GM18526 (cell line): ENCODE results near the gene CACYBP.

Experiments used
- POLR2A ChIP-seq: IDR thresholded peaks from 3 replicates; pipeline ENCODE4 v1.6.1; 2011; ENCODE audit not compliant: insufficient read length; ENCODE audit errors: extremely low read depth

CACYBP gene

GRCh38 chr1:174995121-174995520 is 4.6 kb upstream of the CACYBP start:
- no peak for TF ChIP-seq POLR2A

GRCh38 chr1:174995916-174996315 is 3.8 kb upstream of the CACYBP start:
- no peak for TF ChIP-seq POLR2A

DNA sequence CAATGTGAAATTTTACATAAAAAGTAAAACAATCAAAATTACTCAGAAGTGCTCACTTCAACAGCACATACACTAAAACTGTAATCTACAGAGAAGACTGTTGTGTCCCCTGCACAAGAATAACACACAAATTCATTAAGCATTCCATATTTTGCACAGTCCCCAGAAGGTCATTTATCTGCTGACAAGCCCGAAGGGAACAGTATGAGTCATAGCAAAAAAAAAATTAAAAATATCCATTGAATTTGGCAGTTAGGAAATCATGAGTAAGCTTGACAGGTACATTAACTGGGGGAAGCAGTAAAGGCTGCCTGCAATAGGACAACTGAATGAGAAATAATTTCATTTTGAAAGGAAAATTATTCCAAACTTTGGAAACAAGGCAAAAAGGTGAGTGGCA is 3.3 kb upstream of the CACYBP start:
- TF ChIP-seq POLR2A, result no peak

DNA sequence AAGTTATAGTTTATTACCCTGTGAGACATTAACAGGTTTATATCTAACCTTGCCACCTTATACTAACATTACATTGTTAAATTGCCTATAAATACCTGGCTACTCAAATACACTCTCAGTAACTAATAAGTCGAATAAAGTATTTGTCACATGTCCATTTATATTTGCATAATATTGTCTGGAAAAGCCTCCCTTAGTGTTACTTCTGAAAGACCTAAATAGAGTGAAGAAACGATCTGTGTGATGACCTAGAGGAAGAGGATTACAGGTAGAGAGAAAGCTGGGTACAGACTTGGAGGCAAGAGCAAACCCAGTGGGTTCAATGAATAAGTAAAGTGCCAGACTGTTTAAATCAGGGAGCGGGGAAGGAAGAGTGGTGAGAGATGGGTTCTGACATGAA is 2.7 kb upstream of the CACYBP start:
- TF ChIP-seq POLR2A, result no peak

- no peak for TF ChIP-seq POLR2A
These were observed 1.1 kb upstream of the CACYBP start for GRCh38 chr1:174998569-174999215.

- TF ChIP-seq POLR2A, result peak; percentile 88
These were observed 371 bp upstream of the CACYBP start for GRCh38 chr1:174999216-174999935.

DNA sequence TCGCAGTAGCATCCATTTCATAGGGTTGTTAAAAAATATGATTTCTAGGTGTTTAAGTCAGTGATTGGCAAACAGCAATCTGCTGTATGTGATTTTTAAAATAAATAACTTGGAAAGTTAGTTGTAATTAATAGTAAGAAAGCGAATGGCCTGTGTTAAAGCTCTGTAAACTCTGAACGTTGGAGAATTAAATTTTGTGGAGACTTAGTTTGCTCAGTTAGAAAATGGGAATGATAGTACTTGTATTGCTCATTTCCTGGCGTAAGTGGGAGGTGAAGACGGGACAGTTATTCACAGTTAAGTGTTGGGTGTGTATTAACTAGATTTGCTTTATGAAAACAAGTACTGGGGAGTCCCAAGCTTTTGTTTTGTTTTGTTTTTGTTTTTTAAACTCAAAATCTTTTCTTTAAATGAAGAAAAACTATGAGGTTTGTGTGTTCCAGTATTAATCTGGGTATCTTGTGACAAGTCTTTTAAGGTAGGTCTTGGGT is 995 bp downstream of the CACYBP start:
- no peak for TF ChIP-seq POLR2A

DNA sequence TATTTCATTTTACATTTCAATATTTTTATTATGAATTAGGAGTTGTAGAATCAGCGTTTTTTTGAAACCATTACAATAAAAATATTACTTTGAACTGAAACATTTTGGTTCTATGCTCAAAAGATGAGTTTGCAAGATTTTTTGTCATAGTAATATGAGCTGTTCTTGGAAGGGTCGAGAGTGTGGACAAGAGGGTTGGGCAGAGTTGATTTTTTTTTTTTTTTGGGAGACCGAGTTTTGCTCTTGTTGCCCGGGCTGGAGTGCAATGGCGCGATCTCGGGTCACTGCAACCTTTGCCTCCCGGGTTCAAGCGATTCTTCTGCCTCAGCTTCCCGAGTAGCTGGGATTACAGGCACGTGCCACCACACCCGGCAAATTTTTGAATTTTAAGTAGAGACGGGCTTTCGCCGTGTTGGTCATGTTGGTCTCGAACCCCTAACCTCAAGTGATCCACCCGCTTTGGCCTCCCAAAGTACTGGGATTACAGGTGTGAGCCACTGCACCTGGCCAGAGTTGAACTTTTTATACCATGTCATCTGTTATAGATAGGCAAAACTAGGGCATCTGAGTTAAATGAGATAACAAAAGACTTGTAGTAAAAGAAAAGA is 3.3 kb downstream of the CACYBP start:
- no peak for TF ChIP-seq POLR2A

- TF ChIP-seq POLR2A, result no peak
These were observed 3.8 kb downstream of the CACYBP start for GRCh38 chr1:175003521-175003920.

- TF ChIP-seq POLR2A, result no peak
These were observed 5.5 kb downstream of the CACYBP start for GRCh38 chr1:175005085-175005783.

DNA sequence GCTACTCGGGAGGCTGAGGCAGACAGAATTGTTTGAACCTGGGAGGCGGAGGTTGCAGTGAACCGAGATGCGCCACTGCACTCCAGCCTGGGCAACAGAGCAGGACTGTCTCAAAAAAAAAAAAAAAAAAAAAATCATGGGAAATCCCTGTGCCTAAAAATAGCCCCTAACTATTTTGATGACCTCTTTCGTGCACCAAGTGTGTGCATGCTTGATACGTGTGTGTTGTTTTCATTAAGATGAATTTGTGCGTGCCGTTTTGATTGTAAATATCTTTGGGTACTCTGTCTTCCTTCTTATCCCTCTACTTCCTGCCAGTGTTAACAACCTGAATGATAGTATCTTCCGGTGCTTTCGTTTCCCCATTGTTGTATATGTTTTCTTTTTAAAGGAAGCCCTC is 9.8 kb downstream of the CACYBP start:
- TF ChIP-seq POLR2A, result no peak

DNA sequence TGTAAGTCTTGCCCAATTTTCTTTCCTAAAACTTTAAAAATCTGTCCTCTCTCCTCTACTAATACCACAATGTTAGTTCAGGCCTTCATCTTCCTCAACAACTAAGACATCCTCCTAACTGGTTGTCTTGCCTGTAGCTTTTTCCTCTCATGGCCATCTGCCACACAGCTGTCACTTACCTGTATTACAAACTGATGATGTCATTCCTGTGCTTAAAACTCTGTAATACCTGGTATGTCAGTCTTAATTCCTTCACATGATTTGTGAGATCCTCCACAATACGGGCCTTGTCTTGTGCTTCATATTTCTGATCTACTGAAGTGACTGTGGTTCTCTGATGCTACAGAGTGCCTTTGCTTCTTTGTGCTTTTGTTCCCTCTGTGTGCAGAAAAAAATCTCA is 13.7 kb downstream of the CACYBP start:
- no peak for TF ChIP-seq POLR2A

- TF ChIP-seq POLR2A, result no peak
These were observed 15.5 kb downstream of the CACYBP start for GRCh38 chr1:175015243-175015642.

DNA sequence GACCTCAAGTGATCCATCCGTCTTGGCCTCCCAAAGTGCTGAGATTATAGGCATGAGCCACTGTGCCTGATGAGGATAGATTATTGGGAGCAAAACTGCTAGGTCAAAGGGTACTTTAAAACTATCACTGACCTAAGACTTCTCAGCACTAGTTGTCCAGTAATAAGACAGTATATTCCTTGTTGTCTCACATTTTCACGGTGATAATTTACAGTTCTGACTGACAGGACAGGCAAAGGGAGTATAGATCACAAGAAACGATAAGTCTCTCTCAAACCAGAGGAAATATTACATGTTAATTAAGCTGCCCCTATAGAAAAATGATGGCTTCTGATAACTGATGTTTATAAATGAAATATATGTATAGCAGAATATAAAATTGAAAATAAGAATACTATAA is 19.8 kb downstream of the CACYBP start:
- no peak for TF ChIP-seq POLR2A

- peak; percentile 79 for TF ChIP-seq POLR2A
These were observed 23.5 kb downstream of the CACYBP start, which contains the start of gene MRPS14 for GRCh38 chr1:175023043-175023921. TSS of gene MRPS14 (minus strand) at chr1:175023425. CDS start at chr1:175023408, 17 bp downstream.
